Measurements from ENCODE around the gene HOXD12. TPM values are rescaled to one million over a fixed set of nuclear protein-coding genes. Genes with fewer than 3 reads are reported as not detected.

Gene HOXD12
- total RNA-seq, 2 donors from 2014 or later = not detected

- no peak overlapping the region for H3K27ac ChIP-seq
- DNase-seq (ENCODE audit: low spot score) (no peak), ATAC-seq (ENCODE audit: insufficient number of reproducible peaks, low FRiP score, low read depth) (no peak)
- no peak overlapping the region for H3K4me3 ChIP-seq
- H3K9me3 ChIP-seq = no peaks in the 10 kb centered on the region
- no peaks in the 10 kb centered on the region for H3K36me3 ChIP-seq
- H3K4me1 ChIP-seq (ENCODE audit: control insufficient read depth in 1 of 2, low read depth in 2 of 2) = peaks cover 5 to 13% of the 10 kb centered on the region in 2 donors
- peaks cover 77% of the 10 kb centered on the region for H3K27me3 ChIP-seq (replicated peaks; ENCODE audit: insufficient read depth)
- TF ChIP-seq CTCF (IDR thresholded peaks at IDR 0.05) = no peak
These were observed 1.0 kb upstream of the HOXD12 start for GRCh38 chr2:176098366-176099158.

GRCh38 chr2:176099159-176099727, 352 bp upstream of the HOXD12 start:
- no peaks in the 10 kb centered on the region for H3K36me3 ChIP-seq
- no peak overlapping the region for H3K27ac ChIP-seq
- no peak overlapping the region for H3K4me3 ChIP-seq
- no peak for TF ChIP-seq CTCF (IDR thresholded peaks at IDR 0.05)
- DNase-seq (ENCODE audit: low spot score) (no peak), ATAC-seq (ENCODE audit: insufficient number of reproducible peaks, low FRiP score, low read depth) (no peak)
- peaks cover 5 to 16% of the 10 kb centered on the region in 2 donors for H3K4me1 ChIP-seq (ENCODE audit: control insufficient read depth in 1 of 2, low read depth in 2 of 2)
- peaks cover 76% of the 10 kb centered on the region for H3K27me3 ChIP-seq (replicated peaks; ENCODE audit: insufficient read depth)
- no peaks in the 10 kb centered on the region for H3K9me3 ChIP-seq

- DNase-seq (ENCODE audit: low spot score) = no peak
These were observed 1.0 kb downstream of the HOXD12 start for GRCh38 chr2:176100547-176101140.

GRCh38 chr2:176101216-176101830, 1.7 kb downstream of the HOXD12 start:
- H3K27ac ChIP-seq = no peak overlapping the region
- H3K9me3 ChIP-seq = no peaks in the 10 kb centered on the region
- H3K36me3 ChIP-seq = no peaks in the 10 kb centered on the region
- H3K27me3 ChIP-seq (replicated peaks; ENCODE audit: insufficient read depth) = peaks cover 69% of the 10 kb centered on the region
- TF ChIP-seq CTCF (IDR thresholded peaks at IDR 0.05) = no peak
- no peak overlapping the region for H3K4me3 ChIP-seq
- H3K4me1 ChIP-seq (ENCODE audit: control insufficient read depth in 1 of 2, low read depth in 2 of 2) = peaks cover 11 to 26% of the 10 kb centered on the region in 2 donors
- ATAC-seq (ENCODE audit: insufficient number of reproducible peaks, low FRiP score, low read depth) (no peak), DNase-seq (ENCODE audit: low spot score) (no peak)

More at GRCh38 chr2:176100547-176101140, 1.0 kb downstream of the HOXD12 start:
- Histone ChIP-seq H3K27me3 (replicated peaks; ENCODE audit: insufficient read depth) (peaks cover 70% of the 10 kb centered on the region), H3K27ac (no peak overlapping the region), H3K4me1 (ENCODE audit: control insufficient read depth in 1 of 2, low read depth in 2 of 2) (peaks cover 12 to 24% of the 10 kb centered on the region in 2 donors), H3K4me3 (no peak overlapping the region), H3K36me3 (no peaks in the 10 kb centered on the region), H3K9me3 (no peaks in the 10 kb centered on the region)
- no peak for TF ChIP-seq CTCF (IDR thresholded peaks at IDR 0.05)
- no peak for ATAC-seq (ENCODE audit: insufficient number of reproducible peaks, low FRiP score, low read depth)

- no peak overlapping the region for H3K4me3 ChIP-seq
- no peaks in the 10 kb centered on the region for H3K36me3 ChIP-seq
- peaks cover 64% of the 10 kb centered on the region for H3K27me3 ChIP-seq (replicated peaks; ENCODE audit: insufficient read depth)
- ATAC-seq (ENCODE audit: insufficient number of reproducible peaks, low FRiP score, low read depth) (no peak), DNase-seq (ENCODE audit: low spot score) (no peak)
- TF ChIP-seq CTCF (IDR thresholded peaks at IDR 0.05) = no peak
- H3K4me1 ChIP-seq (ENCODE audit: control insufficient read depth in 1 of 2, low read depth in 2 of 2) = peaks cover 10 to 25% of the 10 kb centered on the region in 2 donors
- H3K9me3 ChIP-seq = no peaks in the 10 kb centered on the region
- no peak overlapping the region for H3K27ac ChIP-seq
These were observed 2.2 kb downstream of the HOXD12 start for GRCh38 chr2:176101842-176102241.
